Measurements from ENCODE around the gene TSPAN33. TPM values are rescaled to one million over a fixed set of nuclear protein-coding genes. Genes with fewer than 3 reads are reported as not detected.

TSPAN33 gene
- total and polyA plus RNA-seq, 2 of the 13 experiments (the other 11 are each of a cell fraction or from before 2014, with no cell fraction given), result 15.3 to 16.5 TPM

DNA sequence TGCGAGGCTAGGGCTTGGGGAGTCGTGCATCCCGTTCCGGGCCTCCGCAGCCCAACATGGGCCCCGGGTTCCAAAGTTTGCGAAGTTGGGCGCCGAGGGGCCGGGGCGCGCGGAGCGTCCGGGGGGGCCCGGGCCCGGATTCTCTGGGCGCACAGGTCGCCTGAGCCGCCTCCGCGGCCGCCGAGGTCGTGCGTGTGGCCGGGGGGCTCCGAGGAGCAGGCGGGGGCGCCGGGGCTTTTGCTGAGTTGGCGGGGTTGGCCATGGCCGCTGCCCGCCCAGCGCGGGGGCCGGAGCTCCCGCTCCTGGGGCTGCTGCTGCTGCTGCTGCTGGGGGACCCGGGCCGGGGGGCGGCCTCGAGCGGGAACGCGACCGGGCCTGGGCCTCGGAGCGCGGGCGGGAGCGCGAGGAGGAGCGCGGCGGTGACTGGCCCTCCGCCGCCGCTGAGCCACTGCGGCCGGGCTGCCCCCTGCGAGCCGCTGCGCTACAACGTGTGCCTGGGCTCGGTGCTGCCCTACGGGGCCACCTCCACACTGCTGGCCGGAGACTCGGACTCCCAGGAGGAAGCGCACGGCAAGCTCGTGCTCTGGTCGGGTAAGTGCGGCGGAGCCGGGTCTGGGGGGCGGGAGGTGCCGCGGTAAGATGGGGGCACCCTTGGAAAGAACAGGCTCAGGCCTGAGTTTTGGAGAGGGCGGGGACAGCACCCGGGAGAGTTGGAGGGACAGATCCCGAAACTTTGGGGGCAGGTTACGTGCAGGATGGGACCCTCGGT, 44.6 kb downstream of the TSPAN33 start (continued):
- TF ChIP-seq IRX3 (CRISPR knock-in tag; IDR thresholded peaks at IDR 0.05; ENCODE audit: borderline replicate concordance, low read depth) (peak; percentile 41; the same call in 1 of the 2 replicates), HNRNPL (IDR thresholded peaks at IDR 0.05; ENCODE audit: low read depth, low read length) (0 out of 2 replicates have a peak, but pooled peaks have one; percentile 18), ZNF501 (CRISPR knock-in tag; IDR thresholded peaks at IDR 0.05) (0 out of 2 replicates have a peak, but pooled peaks have one; percentile 39), ZNF841 (CRISPR knock-in tag; IDR thresholded peaks at IDR 0.05; ENCODE audit: borderline replicate concordance) (0 out of 2 replicates have a peak, but pooled peaks have one; percentile 20), ZFYVE20 (CRISPR knock-in tag; IDR thresholded peaks at IDR 0.05; ENCODE audit: borderline replicate concordance, low read depth) (peak; percentile 66; the same call in 1 of the 2 replicates), EED (CRISPR knock-in tag; IDR thresholded peaks at IDR 0.05) (peak; percentile 38; the same call in 1 of the 2 replicates), ZNF883 (CRISPR knock-in tag; IDR thresholded peaks at IDR 0.05; ENCODE audit: not compliant biosample characterization) (peak; percentile 9)
- TF ChIP-seq, protein P1, sequence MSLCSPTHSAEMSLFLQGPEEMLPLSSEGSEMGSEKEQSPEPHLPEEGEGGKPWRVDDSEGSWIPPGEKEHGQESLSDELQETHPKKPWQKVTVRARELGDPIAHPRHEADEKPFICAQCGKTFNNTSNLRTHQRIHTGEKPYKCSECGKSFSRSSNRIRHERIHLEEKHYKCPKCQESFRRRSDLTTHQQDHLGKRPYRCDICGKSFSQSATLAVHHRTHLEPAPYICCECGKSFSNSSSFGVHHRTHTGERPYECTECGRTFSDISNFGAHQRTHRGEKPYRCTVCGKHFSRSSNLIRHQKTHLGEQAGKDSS (CRISPR knock-in tag; IDR thresholded peaks at IDR 0.05; ENCODE audit: borderline replicate concordance, low read depth), result peak; percentile 44; the same call in 1 of the 2 replicates

DNA sequence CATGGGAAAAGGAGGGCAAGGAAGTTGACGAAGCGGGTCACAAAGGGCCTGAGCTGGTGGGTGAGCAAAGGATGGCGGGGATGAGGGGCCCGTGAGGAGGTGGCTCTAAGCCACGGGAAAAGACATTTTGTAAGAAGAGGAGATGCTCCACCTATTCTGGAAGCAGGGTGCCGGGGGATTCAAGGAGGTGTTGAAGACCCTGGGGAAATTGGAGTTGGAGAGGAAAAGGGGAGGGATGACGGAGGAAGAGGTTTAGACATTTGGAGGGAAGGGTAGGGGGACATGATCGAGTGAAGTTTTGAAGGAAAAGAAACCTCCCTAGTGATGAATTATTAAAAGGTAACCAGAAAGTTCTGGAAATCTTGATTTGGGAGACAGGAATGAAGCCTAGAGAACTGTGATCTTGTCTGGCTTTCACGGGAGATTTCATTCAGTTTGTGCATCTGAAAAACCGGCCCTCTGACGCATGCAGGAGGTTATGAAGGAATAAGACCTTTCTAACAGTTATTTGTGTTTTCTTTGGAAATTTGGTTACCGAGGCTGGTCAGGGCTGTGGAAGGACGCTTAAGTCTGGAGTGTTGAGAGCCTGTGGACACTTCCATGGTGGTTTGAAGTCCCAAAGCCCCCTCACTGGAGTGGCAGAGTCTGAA, 45.3 kb downstream of the TSPAN33 start:
- 10% methylated on average over 11 of the region's 13 CpGs for WGBS (ENCODE audit: low lambda C conversion rate)
- Histone ChIP-seq H3K9ac (ENCODE audit: insufficient read depth, low read depth, low read length) (peak overlapping the region; percentile 78), H3K36me3 (replicated peaks in 1 of 2; ENCODE audit: control insufficient read depth in 1 of 2, insufficient read depth in 2 of 2, low read length in 2 of 2) (peaks cover 3 to 5% of the 10 kb centered on the region in 2 experiments; a peak in 3 of 5 replicates), H3K27ac (ENCODE audit: extremely low read length, insufficient read depth, low read length) (no peak overlapping the region), H4K20me1 (ENCODE audit: insufficient read depth, low read length) (peaks cover 4% of the 10 kb centered on the region), H3K27me3 (ENCODE audit: control insufficient read depth in 1 of 2, insufficient read depth in 2 of 2, low read length in 2 of 2) (no peaks in the 10 kb centered on the region; a peak in 1 of 5 replicates), H3K4me2 (ENCODE audit: low read depth, low read length) (peak overlapping the region; percentile 89), H3K9me3 (ENCODE audit: low read length) (no peaks in the 10 kb centered on the region), H3K4me1 (ENCODE audit: insufficient read depth, low read length) (peaks cover 63% of the 10 kb centered on the region), H2AFZ (ENCODE audit: low read length) (no peak overlapping the region), H3K79me2 (ENCODE audit: insufficient read depth, low read length) (peaks cover 45% of the 10 kb centered on the region), H3K4me3 (replicated peaks in 1 of 3; ENCODE audit: insufficient read depth in 1 of 3, low read depth in 2 of 3, low read length in 3 of 3) (peak overlapping the region; percentile 84 to 90 (median 85))
- ChIA-PET POLR2A (interaction anchor here (0.8 to 1.4 kb wide), 2 partner anchors 10 to 26 kb away, joined by 3 read pairs; no protein-coding TSS in a partner anchor), CTCF (ENCODE audit: low intra/inter-chr PET ratio, low total read pairs) (no interaction called here)
- in situ Hi-C loops (cut with HindIII; ENCODE audit: extremely low pct_ligation_motif_present, low pct_unique_long_range_greater_than_20kb) (no loop called here), intact Hi-C loops (cut with micrococcal nuclease; ENCODE audit: unreplicated experiment) (no loop called here)
- FAIRE-seq, result no peak
- DNase-seq (ENCODE audit: low spot score), result no peak
- no peak for ATAC-seq
- no TSS peak for BruUV-seq (replicated peaks)
- TF ChIP-seq ESRRA (CRISPR knock-in tag; IDR thresholded peaks at IDR 0.05; ENCODE audit: low read depth), result no peak
- TF ChIP-seq, protein P2, sequence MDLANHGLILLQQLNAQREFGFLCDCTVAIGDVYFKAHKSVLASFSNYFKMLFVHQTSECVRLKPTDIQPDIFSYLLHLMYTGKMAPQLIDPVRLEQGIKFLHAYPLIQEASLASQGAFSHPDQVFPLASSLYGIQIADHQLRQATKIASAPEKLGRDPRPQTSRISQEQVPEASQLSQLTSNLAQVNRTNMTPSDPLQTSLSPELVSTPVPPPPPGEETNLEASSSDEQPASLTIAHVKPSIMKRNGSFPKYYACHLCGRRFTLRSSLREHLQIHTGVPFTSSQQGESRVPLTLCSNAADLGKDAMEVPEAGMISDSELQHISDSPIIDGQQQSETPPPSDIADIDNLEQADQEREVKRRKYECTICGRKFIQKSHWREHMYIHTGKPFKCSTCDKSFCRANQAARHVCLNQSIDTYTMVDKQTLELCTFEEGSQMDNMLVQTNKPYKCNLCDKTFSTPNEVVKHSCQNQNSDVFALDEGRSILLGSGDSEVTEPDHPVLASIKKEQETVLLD (CRISPR knock-in tag; IDR thresholded peaks at IDR 0.05; ENCODE audit: low read depth), result peak; percentile 32
- TF ChIP-seq, protein P3, sequence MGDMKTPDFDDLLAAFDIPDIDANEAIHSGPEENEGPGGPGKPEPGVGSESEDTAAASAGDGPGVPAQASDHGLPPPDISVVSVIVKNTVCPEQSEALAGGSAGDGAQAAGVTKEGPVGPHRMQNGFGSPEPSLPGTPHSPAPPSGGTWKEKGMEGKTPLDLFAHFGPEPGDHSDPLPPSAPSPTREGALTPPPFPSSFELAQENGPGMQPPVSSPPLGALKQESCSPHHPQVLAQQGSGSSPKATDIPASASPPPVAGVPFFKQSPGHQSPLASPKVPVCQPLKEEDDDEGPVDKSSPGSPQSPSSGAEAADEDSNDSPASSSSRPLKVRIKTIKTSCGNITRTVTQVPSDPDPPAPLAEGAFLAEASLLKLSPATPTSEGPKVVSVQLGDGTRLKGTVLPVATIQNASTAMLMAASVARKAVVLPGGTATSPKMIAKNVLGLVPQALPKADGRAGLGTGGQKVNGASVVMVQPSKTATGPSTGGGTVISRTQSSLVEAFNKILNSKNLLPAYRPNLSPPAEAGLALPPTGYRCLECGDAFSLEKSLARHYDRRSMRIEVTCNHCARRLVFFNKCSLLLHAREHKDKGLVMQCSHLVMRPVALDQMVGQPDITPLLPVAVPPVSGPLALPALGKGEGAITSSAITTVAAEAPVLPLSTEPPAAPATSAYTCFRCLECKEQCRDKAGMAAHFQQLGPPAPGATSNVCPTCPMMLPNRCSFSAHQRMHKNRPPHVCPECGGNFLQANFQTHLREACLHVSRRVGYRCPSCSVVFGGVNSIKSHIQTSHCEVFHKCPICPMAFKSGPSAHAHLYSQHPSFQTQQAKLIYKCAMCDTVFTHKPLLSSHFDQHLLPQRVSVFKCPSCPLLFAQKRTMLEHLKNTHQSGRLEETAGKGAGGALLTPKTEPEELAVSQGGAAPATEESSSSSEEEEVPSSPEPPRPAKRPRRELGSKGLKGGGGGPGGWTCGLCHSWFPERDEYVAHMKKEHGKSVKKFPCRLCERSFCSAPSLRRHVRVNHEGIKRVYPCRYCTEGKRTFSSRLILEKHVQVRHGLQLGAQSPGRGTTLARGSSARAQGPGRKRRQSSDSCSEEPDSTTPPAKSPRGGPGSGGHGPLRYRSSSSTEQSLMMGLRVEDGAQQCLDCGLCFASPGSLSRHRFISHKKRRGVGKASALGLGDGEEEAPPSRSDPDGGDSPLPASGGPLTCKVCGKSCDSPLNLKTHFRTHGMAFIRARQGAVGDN (CRISPR knock-in tag; IDR thresholded peaks at IDR 0.05), result 0 out of 2 replicates have a peak, but pooled peaks have one; percentile 25
- TF ChIP-seq KMT2B (CRISPR knock-in tag; IDR thresholded peaks at IDR 0.05), result no peak
- no peak for TF ChIP-seq MAFK (conservative IDR thresholded peaks at IDR 0.05 in 1 of 2, IDR thresholded peaks at IDR 0.05 in 1 of 2; ENCODE audit: low read length in 2 of 2)
- TF ChIP-seq U2AF2 (IDR thresholded peaks at IDR 0.05; ENCODE audit: low read depth, low read length), result no peak

All from HepG2 (cell line).